AG08395 (cell line): ENCODE results near the gene EPHB4.
"Not testable (repeated sequence)": the region's sequence is repeated elsewhere in the genome, so short reads cannot be mapped to it uniquely, and the experiment has no call there.

Experiments used
- DNase-seq: peaks from one replicate; pipeline ENCODE4 v3.0.0; 2012; ENCODE audit warnings: mixed read lengths, low spot score

The EPHB4 gene

GRCh38 chr7:100822236-100823139, 4.8 kb downstream of the EPHB4 start:
- no peak for DNase-seq

GRCh38 chr7:100819586-100819985, 7.7 kb downstream of the EPHB4 start:
- DNase-seq: no peak

GRCh38 chr7:100818825-100819224, 8.5 kb downstream of the EPHB4 start:
- no peak for DNase-seq

GRCh38 chr7:100818366-100818765, 9.0 kb downstream of the EPHB4 start:
- DNase-seq: no peak

- no peak for DNase-seq
These were observed 10.2 kb downstream of the EPHB4 start for GRCh38 chr7:100817097-100817496.

GRCh38 chr7:100816515-100816914, 10.8 kb downstream of the EPHB4 start:
- DNase-seq: not testable (repeated sequence)

GRCh38 chr7:100812729-100813128, 14.6 kb downstream of the EPHB4 start:
- DNase-seq: no peak

- no peak for DNase-seq
These were observed 15.8 kb downstream of the EPHB4 start for GRCh38 chr7:100811480-100811879.

- no peak for DNase-seq
These were observed 18.9 kb downstream of the EPHB4 start for GRCh38 chr7:100808354-100808875.

- not testable (repeated sequence) for DNase-seq
These were observed 20.4 kb downstream of the EPHB4 start for GRCh38 chr7:100806883-100807282.

GRCh38 chr7:100806276-100806675, 21.0 kb downstream of the EPHB4 start:
- DNase-seq: no peak

GRCh38 chr7:100804681-100805431, 22.5 kb downstream of the EPHB4 start:
- DNase-seq: no peak

- DNase-seq: peak; percentile 97
These were observed 23.7 kb downstream of the EPHB4 start for GRCh38 chr7:100803398-100804161.

- DNase-seq: no peak
These were observed 24.4 kb downstream of the EPHB4 start for GRCh38 chr7:100802951-100803350.

GRCh38 chr7:100801833-100802568, 25.3 kb downstream of the EPHB4 start:
- DNase-seq: peak; percentile 92

- peak; percentile 52 for DNase-seq
These were observed 28.1 kb downstream of the EPHB4 start for GRCh38 chr7:100799037-100799896.

- no peak for DNase-seq
These were observed 32.6 kb downstream of the EPHB4 start for GRCh38 chr7:100794741-100795140.

GRCh38 chr7:100793806-100794660, 33.3 kb downstream of the EPHB4 start:
- DNase-seq: no peak

- no peak for DNase-seq
These were observed 35.2 kb downstream of the EPHB4 start for GRCh38 chr7:100791881-100792666.
